HG02623 (cell line): Measurements from ENCODE around the gene BACH2.
"Not testable (repeated sequence)": the region's sequence is repeated elsewhere in the genome, so short reads cannot be mapped to it uniquely, and the experiment has no call there.

Source experiments
- ATAC-seq: cut with Tn5 transposase; IDR thresholded peaks from one replicate; pipeline ENCODE4 v1.9.1; 2021; ENCODE audit warnings: moderate library complexity; ENCODE audit not compliant: unreplicated experiment

Gene BACH2

GRCh38 chr6:90296341-90297114 is at the start of gene BACH2:
Gene BACH2 (minus strand): TSS chr6:90296843. CDS start chr6:90008844, 287,999 bp downstream.
- peak; percentile 72 for ATAC-seq

DNA sequence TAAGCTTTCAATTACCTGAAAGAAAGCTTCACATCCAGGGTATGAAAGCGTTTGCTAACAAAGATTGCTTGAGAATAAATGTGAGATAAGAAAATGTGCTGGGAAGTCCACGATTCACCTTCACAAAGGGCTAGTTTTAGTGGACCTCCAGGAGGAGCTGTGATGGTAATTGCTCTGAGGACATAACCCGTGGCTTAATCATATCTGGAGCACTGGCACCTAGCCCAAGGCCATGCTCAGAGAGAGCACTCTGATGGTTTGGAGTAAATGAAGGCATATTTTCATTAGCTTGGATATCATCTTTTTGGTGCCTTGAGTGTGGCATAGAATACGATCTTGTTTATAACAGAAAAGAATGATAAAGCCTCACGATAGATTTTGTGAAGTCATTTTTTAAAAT is 46.9 kb upstream of the BACH2 start:
- ATAC-seq, result no peak

DNA sequence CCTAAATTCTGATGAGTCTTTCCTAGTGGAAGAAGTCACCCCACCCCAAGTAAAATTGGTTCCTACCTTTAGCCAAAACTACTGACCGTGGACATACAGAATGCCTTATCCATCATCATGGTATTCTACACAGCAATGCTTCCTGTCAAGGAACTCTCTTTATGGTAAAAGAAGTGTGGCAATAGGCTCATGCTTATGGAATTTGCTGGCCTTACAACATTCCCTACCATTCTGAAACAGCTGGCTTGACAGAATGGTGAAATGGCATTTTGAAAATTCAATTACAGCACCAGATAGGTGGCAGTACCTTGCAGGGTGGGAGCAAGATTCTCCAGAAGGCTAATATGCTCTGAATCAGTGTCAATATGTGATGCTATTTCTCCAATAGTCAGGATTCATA is 41.8 kb upstream of the BACH2 start:
- ATAC-seq, result no peak

DNA sequence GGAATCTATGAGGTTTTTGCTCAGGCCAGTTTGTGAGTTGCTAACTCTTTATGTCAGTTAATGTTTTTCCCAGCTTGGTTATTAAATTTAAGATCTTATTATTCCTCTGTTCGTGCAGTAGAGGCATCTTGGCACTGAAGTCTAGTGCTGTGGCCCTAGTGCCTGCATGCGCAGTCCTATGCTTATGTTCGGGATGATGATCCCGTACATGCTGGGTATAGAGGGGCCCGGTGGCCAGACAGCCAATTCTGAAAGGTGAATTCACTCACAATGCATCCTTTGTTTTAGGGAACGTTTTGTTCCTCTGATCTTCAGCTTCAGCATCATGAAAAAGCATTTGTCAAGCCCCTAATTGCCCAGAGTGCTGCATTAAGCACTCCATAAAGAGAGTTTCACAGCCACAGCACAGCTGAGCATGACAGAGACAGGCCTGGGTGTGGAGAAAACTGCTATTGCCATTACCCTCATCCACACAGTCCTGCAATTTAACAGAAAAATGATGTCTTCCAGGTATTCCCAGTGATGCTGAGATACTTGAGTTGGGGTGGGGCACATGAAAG is 39.8 kb upstream of the BACH2 start:
- no peak for ATAC-seq

- ATAC-seq, result no peak
Observed at GRCh38 chr6:90333928-90334327, 37.3 kb upstream of the BACH2 start.

DNA sequence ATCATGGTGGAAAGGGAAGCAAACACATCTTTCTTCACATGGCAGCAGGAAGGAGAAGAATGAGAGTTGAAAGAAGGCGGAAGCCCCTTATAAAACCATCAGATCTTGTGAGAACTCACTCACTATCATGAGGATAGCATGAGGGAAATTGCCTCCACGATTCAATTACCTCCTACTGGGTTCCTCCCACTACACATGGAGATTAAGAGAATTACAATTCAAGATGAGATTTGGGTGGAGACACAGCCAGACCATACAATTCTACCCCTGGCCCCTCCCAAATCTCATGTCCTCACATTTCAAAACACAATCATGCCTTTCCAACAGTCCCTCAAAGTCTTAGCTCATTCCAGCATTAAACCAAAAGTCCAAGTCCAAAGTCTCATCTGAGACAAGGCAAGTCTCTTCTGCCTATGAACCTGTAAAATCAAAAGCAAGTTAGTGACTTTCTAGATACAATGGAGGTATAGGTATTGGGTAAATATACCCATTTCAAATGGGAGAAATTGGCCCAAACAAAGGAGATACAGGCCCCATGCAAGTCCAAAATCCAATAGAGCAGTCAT is 36.4 kb upstream of the BACH2 start:
- ATAC-seq, result not testable (repeated sequence)

- no peak for ATAC-seq
Observed at GRCh38 chr6:90329386-90330077, 32.9 kb upstream of the BACH2 start.

DNA sequence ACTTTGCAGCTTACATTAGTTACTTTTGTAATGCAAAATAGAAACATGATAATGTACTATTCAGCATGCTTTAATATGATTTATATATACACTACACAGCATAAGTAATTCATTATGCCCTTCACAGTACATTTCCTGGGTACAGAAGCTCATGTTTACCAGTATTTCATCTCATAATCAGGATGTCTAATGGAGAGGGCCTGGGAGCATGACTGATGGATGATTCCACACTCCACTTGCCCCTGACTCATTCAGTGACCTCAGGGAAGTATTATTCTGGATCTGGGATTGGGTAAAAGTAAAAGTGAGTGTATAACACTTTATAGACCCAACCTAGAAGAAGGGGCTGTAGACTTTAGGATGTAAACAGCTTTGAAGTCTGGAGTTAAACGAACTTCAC is 31.4 kb upstream of the BACH2 start:
- no peak for ATAC-seq

- no peak for ATAC-seq
Observed at GRCh38 chr6:90326404-90327057, 29.9 kb upstream of the BACH2 start.

DNA sequence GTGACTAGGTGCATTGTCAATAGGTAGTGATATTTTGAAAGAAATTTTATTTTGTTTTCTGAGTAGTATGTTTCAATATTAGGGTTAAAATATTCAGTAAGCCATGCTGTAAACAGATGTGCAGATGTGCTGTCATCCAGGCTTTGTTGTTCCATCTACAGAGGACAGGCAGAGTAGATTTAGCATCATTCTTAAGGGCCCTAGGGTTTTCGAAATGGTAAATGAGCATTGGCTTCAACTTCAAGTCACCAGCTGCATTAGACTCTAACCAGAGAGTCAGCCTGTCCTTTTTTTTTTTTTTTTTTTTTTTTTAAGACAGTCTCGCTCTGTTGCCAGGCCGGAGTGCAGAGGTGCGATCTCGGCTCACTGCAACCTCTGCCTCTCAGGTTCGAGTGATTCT is 27.1 kb upstream of the BACH2 start:
- ATAC-seq, result no peak

DNA sequence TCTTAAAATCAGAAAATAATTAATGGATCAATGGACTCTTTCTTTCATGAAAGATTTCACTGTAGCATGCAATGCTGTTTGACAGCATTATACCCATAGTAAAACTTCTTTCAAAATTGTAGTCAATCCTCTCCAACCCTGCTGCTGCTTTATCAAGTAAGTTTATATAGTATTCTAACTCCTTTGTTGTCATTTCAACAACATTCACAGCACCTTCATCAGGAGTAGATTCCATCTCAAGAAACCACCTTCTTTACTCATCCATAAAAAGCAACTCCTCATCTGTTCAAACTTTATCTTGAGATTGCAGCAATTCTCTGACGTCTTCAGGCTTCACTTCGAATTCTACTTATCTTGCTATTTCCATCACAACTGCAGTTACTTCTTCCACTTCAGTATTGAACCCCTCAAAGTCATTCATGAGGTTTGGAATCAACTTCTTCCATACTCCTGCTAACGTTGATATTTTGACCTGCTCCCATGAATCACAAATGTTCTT is 26.4 kb upstream of the BACH2 start:
- no peak for ATAC-seq

- ATAC-seq, result no peak
Observed at GRCh38 chr6:90319979-90320685, 23.5 kb upstream of the BACH2 start.

DNA sequence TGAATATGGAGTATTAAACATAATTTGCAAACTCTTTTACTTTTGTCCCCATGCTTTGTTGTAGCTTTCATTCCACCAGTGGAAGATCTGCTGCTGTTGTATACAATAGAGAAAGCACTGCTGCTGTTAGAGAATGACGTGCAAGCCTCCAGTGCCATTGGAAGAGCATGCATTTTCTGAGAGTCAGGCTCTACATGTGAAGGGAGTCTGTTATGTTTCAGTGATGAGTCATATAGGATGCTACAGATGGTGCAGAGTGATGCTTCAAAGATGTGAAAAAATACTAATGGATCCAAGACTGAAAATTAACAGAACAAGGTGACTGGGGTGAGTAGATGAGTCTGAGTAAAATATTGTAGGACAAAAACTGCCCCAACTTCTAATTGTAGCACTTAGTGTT is 22.4 kb upstream of the BACH2 start:
- ATAC-seq, result no peak

DNA sequence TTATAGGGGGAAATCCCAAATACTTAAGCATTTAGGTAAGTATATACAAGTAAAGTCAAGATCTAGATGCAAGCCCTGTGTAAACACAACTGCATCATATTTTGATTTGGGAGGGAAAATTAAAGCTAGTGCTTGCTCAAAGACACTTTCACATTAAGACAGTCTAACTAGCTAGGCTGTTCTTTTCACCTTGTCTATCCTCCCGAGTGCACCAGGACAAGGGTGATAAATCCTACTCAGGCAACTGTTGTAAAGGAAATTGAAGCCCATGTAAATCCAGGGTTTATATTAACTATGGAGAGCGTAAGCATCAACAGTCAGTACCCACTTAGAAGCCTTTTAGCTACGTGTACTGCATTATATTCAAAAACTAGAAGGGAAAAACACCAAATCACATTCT is 19.3 kb upstream of the BACH2 start:
- ATAC-seq, result no peak

GRCh38 chr6:90315354-90315950 is 18.8 kb upstream of the BACH2 start:
- ATAC-seq, result no peak

DNA sequence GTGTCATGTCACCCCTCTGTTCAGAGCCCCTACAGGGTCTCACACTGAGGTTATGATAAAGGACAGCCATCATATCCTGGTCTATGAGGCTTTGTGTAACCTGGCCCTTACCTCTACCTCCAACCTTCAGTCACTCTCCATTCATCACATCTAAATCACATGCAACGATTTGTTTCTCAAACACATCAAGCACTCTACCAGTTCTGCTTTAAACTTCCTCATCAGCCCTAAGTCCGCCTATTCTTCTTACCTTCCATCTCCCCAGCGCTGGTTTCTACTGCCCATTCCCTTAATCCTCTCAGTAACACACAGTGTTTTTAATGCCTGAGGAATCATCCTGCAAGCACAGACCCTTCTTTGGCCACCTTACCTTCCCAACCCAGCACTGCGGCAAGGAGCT is 17.9 kb upstream of the BACH2 start:
- ATAC-seq, result no peak

DNA sequence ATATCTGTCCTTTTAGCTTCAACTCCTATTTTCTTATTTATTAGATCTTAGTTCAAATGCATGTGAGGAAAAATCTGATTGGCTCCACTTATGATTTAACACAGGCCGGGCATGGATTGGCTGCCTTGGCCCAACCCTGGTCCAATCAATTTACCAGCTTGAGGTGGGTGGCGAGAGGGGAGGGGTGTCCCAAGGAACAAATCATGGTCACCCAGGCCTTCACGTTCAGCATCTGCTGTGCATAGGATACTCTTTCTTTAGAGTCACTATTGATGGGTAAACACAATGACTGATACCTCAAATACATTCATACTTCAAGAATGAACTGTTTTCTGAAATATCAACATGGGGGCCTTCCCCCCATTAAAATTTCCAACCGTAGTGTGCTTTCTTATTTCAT is 14.9 kb upstream of the BACH2 start:
- ATAC-seq, result no peak

GRCh38 chr6:90305800-90306448 is 9.3 kb upstream of the BACH2 start:
- ATAC-seq, result no peak

DNA sequence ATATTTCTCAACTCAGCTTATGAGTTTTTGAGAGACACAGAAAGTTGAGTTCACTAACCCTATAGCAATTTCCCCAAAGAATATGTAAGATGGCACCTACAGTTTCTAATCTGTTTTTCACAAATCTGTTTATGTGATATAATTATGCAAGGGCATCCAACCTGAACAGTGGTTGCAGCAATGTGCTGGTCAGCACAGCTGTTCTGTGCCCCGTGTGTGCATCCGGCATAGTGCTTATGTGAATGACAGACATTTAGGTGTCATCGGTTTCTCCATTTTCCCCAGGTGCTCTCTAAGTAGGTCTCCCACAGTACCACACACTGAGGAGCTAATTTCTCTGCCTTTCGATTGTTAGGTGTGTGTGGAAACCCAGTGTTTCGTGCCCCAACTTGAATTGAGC is 7.7 kb upstream of the BACH2 start:
- ATAC-seq, result no peak

GRCh38 chr6:90303039-90303438 is 6.4 kb upstream of the BACH2 start:
- ATAC-seq, result no peak
